Spleen (tissue), 11 donors: ENCODE results near the gene SLC7A8. TPM values are rescaled to one million over a fixed set of nuclear protein-coding genes. Genes with fewer than 3 reads are reported as not detected.

Source experiments
- DNase-seq: peaks from one replicate; pipeline ENCODE4 v3.0.0-alpha.2; 2020
- H3K27ac ChIP-seq, 8 donors: fragments of 200-600 bp; sonication (generic) in 7 of 8; 1 replicate in 4 of 8; 2 replicates in 4 of 8; pipeline versions ENCODE4 v1.5.0 to v1.8.0; 2016 to 2021; ENCODE audit warnings: inconsistent platforms in 4 of 8, mild to moderate bottlenecking in 4 of 8, moderate library complexity in 1 of 8
- H3K27me3 ChIP-seq, 7 donors: fragments of 200-600 bp; sonication (generic) in 6 of 7; replicated peaks in 1 of 7; 1 replicate in 4 of 7; 2 replicates in 3 of 7; pipeline versions ENCODE4 v1.5.0 to v1.8.0; 2016 to 2021; ENCODE audit warnings: inconsistent platforms in 3 of 7, mild to moderate bottlenecking in 1 of 7
- H3K36me3 ChIP-seq, 6 donors: fragments of 200-600 bp; sonication (generic) in 5 of 6; 1 replicate in 4 of 6; 2 replicates in 2 of 6; pipeline versions ENCODE4 v1.5.0 to v1.8.0; 2016 to 2021; ENCODE audit warnings: inconsistent platforms in 2 of 6
- H3K4me1 ChIP-seq, 6 donors: fragments of 200-600 bp; sonication (generic) in 5 of 6; 1 replicate in 3 of 6; 2 replicates in 3 of 6; pipeline versions ENCODE4 v1.5.0 to v1.8.0; 2016 to 2021; ENCODE audit warnings: inconsistent platforms in 3 of 6
- H3K4me3 ChIP-seq, 8 donors: fragments of 200-600 bp; sonication (generic) in 7 of 8; 1 replicate in 4 of 8; 2 replicates in 4 of 8; pipeline versions ENCODE4 v1.5.0 to v1.8.0; 2016 to 2021; ENCODE audit warnings: inconsistent platforms in 4 of 8, mild to moderate bottlenecking in 4 of 8, moderate library complexity in 2 of 8
- H3K9me3 ChIP-seq, 8 donors: fragments of 200-600 bp; sonication (generic) in 7 of 8; 1 replicate in 4 of 8; 2 replicates in 4 of 8; pipeline versions ENCODE4 v1.5.0 to v1.8.0; 2016 to 2021; ENCODE audit warnings: inconsistent platforms in 4 of 8
- POLR2A ChIP-seq, 3 donors: fragments of 450-650 bp; IDR thresholded peaks; one replicate each; pipeline ENCODE4 v1.5.1; 2017; ENCODE audit warnings: antibody characterized with exemption in 3 of 3, mild to moderate bottlenecking in 1 of 3
- POLR2AphosphoS5 ChIP-seq, 3 donors: sonication (generic); formaldehyde crosslinking; IDR thresholded peaks; one replicate each; pipeline ENCODE4 v1.5.1; 2017; ENCODE audit warnings: antibody characterized with exemption in 3 of 3
- WGBS, 5 donors: extraction: QIAGEN DNeasy Blood & Tissue Kit in 3 of 5; methylation state at CpG; one replicate each; pipeline versions ENCODE4 v1.1.5 to v1.1.7; 2013 to 2018; 5-methylcytosine and 5-hydroxymethylcytosine counted together
- intact Hi-C: fragments of 100-400 bp; cut with DNase I; formaldehyde crosslinking; loops from one replicate; pipeline ENCODE4 v1.15.0; 2023; ENCODE audit warnings: low total_unique reads
- polyA plus RNA-seq, 3 donors: library from polyadenylated mRNA; stranded (reverse); fragments of 200-250 nt; gene quantifications; one replicate each; pipeline ENCODE4 v1.2.1, GENCODE V29; 2013
- total RNA-seq, 7 donors: library from RNA; depleted of rRNA in 3 of 7; stranded (reverse); fragments of >200 nt in 3 of 7; fragmentation: NEBNext Ultra II Directional in 4 of 7; extraction: Animal tissue kit (Norgen Biotek cat#: 25700) in 4 of 7; gene quantifications; one replicate each; pipeline versions ENCODE4 v1.1.0 to v1.2.1, GENCODE V29; 2016 to 2021
- TF ChIP-seq, protein P1 (sequence below), 11 experiments: fragments of 200-600 bp in 7 of 11; fragments of 450-650 bp in 4 of 11; sonication (generic) in 4 of 11; IDR thresholded peaks in 8 of 11; conservative IDR thresholded peaks in 3 of 11; 1 replicate in 7 of 11; 2 replicates in 4 of 11; pipeline versions ENCODE4 v1.4.0 to v1.8.0; 2016 to 2021; ENCODE audit warnings: antibody characterized with exemption in 11 of 11, inconsistent platforms in 4 of 11, mild to moderate bottlenecking in 1 of 11
- donor health status: healthy with polysubstance abuse.
- donor health status: DM: no; HTN: no; CAD: no; lungs with moderate emphysema.
- donor health status: DM: no; HTN: no; CAD: no.
- donor health status: Bipolar disorder and iron deficiency.
- donor health status: healthy.
- donor health status: DM: no; HTN: no; CAD: no.
- donor health status: DM: yes; HTN: yes; CAD: no.

The SLC7A8 gene
- total and polyA plus RNA-seq, 10 donors = 3.5 to 106 (median 36.7) TPM

DNA sequence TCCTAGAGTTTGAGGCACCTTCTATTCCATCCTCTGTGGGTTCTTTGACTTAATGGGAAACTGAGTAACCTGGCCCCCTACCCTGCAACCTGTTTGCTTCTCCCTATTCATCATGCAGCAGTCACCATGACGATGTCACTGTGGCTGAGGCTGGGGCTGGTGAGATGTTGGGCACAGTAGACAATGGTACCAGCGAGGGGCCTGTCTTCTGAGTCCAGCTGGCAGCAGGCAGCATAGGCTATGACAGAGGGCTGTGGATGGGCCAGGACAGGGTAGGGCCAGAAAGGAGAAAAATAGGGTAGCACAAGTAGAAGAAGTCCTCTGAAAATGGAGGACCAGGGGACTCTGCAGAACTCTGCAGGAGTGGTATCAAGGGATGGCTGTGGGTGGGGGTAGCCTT is 80.7 kb downstream of the SLC7A8 start:
- Histone ChIP-seq H3K9me3 (no peaks in the 10 kb centered on the region), H3K36me3 (peaks cover 0 to 27% (median 15%) of the 10 kb centered on the region in 6 donors), H3K27ac (no peak overlapping the region), H3K4me3 (no peak overlapping the region), H3K4me1 (peaks cover 0 to 36% (median 12%) of the 10 kb centered on the region in 6 donors), H3K27me3 (no peaks in the 10 kb centered on the region)
- 77 to 100% (median 91%) methylated on average over 2 of the region's 2 CpGs for WGBS, 5 donors
- peak; percentile 45 for DNase-seq
- intact Hi-C loops = no loop called here
- no peak for TF ChIP-seq POLR2A (IDR thresholded peaks at IDR 0.05)
- TF ChIP-seq, protein P1, sequence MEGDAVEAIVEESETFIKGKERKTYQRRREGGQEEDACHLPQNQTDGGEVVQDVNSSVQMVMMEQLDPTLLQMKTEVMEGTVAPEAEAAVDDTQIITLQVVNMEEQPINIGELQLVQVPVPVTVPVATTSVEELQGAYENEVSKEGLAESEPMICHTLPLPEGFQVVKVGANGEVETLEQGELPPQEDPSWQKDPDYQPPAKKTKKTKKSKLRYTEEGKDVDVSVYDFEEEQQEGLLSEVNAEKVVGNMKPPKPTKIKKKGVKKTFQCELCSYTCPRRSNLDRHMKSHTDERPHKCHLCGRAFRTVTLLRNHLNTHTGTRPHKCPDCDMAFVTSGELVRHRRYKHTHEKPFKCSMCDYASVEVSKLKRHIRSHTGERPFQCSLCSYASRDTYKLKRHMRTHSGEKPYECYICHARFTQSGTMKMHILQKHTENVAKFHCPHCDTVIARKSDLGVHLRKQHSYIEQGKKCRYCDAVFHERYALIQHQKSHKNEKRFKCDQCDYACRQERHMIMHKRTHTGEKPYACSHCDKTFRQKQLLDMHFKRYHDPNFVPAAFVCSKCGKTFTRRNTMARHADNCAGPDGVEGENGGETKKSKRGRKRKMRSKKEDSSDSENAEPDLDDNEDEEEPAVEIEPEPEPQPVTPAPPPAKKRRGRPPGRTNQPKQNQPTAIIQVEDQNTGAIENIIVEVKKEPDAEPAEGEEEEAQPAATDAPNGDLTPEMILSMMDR (IDR thresholded peaks at IDR 0.05 in 8 of 11, conservative IDR thresholded peaks at IDR 0.05 in 3 of 11) = no peak
- no peak for TF ChIP-seq POLR2AphosphoS5 (IDR thresholded peaks at IDR 0.05)

DNA sequence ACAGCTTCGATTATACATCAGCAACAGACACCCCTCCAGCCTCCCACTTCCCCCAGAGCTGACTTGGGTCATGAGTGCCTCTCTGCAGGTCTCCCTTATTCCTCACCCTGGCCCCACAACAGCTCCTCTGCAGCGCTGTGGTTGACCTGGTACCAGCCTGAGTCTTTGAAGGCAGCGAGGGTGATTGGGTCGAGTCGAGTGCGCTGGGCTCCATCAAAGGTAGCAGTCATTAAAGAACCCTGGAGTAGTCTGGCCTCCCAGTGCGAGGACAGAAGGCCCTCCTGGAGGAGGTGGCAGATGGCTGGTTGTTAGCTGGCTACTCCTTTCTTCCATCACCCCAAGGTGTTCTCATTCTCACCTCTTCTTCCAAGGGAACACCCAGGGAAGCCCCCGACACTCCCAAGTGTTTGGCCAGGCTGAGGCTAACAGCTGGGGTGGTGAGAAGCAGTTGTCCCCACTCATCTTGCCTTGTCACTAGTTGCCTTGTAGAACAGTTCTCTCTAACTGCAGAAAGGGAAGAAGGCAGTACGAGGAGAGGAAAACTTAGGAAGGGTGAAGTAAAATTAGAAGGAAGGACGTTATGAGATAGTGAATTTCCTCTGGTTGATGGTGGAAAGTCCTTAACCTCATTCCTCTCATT is 81.4 kb downstream of the SLC7A8 start:
- H3K4me3 ChIP-seq = no peak overlapping the region
- intact Hi-C loops = no loop called here
- H3K9me3 ChIP-seq = no peaks in the 10 kb centered on the region
- TF ChIP-seq POLR2AphosphoS5 (IDR thresholded peaks at IDR 0.05) = no peak
- no peak for TF ChIP-seq POLR2A (IDR thresholded peaks at IDR 0.05)
- TF ChIP-seq, protein P1 (IDR thresholded peaks at IDR 0.05 in 8 of 11, conservative IDR thresholded peaks at IDR 0.05 in 3 of 11) = no peak
- peak; percentile 41 for DNase-seq
- no peaks in the 10 kb centered on the region for H3K27me3 ChIP-seq
- H3K27ac ChIP-seq = no peak overlapping the region
- peaks cover 0 to 32% (median 17%) of the 10 kb centered on the region in 6 donors for H3K36me3 ChIP-seq
- peaks cover 4 to 43% (median 19%) of the 10 kb centered on the region in 6 donors for H3K4me1 ChIP-seq
- WGBS, 5 donors = 67 to 85% (median 73%) methylated on average over 10 of the region's 10 CpGs

DNA sequence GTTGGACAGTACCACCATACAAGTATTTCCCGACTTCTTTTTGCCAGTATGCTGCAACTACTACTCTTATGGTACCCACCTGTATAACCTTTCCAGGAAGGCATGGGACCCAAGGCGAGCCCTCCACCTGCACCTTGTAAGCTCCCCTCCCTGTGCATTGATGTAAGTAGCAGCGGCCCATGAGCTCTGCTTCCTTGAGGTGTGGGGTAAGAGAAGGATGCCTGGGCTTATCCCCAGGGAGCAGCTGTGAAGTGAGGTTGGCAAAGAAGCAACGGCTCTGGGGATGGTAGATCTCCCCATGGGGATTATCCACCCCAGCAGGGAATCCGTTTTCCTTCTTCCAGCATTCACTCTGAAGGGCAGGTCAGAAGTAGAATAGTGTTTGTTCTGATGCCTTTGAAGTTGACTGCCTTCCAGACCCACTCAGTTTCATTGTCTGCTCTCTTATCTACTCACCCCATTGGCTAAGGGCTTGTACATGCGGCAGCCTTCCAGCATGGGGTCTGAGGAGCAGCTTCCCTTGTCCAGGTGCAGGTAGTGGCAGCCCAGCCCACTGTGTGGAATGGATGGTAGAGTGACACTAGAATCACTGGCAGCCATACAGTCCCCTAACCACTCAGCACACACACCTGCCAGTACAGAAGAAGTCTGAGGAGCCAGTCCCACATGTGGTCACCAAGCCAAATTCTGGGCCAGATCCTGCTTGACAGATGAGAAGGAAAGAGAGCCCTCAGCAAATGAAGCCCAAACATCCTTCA is 82.1 kb downstream of the SLC7A8 start:
- DNase-seq = peak; percentile 28
- TF ChIP-seq POLR2AphosphoS5 (IDR thresholded peaks at IDR 0.05) (no peak), POLR2A (IDR thresholded peaks at IDR 0.05) (no peak)
- TF ChIP-seq, protein P1 (IDR thresholded peaks at IDR 0.05 in 8 of 11, conservative IDR thresholded peaks at IDR 0.05 in 3 of 11) = no peak
- Histone ChIP-seq H3K27ac (no peak overlapping the region), H3K4me1 (peaks cover 10 to 48% (median 25%) of the 10 kb centered on the region in 6 donors), H3K9me3 (no peaks in the 10 kb centered on the region), H3K36me3 (peaks cover 0 to 32% (median 17%) of the 10 kb centered on the region in 6 donors), H3K27me3 (no peaks in the 10 kb centered on the region), H3K4me3 (no peak overlapping the region)
- WGBS, 5 donors = 86 to 93% (median 90%) methylated on average over 6 of the region's 6 CpGs
- intact Hi-C loops = no loop called here
